Measurements from ENCODE around the gene SUV39H1. TPM values are rescaled to one million over a fixed set of nuclear protein-coding genes. Genes with fewer than 3 reads are reported as not detected.

SUV39H1 gene
- total and polyA plus RNA-seq, 9 of the 15 experiments (the other 6 are each of a cell fraction or from before 2014, with no cell fraction given) = 4.7 to 34.7 (median 17.9) TPM

DNA sequence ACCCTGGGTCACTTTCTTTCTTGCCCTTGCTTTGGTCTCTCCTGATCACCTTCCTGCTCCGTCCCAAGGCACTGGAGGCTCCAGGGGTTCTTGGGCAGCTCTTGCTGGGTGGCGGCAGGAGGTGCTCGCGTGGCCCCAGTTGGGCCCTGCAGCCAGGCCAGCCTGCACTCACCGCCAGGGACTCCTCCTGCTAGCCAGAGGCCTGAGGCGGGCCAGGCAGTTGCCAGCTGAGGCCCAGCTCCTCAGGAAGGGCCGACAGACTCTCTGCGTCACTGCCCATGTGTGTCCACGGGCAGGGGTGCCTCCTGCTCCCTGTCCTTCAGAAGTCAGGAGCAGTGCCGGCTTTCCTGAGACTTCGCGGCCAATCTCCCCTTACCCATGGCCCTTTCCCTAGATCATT is 9.3 kb downstream of the SUV39H1 start:
- POLR2A ChIA-PET = interaction anchor here (0.7 to 1.5 kb wide), 2 partner anchors 10 to 403 kb away, joined by 3 read pairs; partner anchors contain the start of gene SUV39H1
- TF ChIP-seq GABPB1 (CRISPR knock-in tag; IDR thresholded peaks at IDR 0.05) (no peak), ZNF197 (CRISPR knock-in tag; IDR thresholded peaks at IDR 0.05; ENCODE audit: low read depth) (no peak), RBM22 (IDR thresholded peaks at IDR 0.05; ENCODE audit: low read depth, low read length, poor library complexity, severe bottlenecking) (peak; percentile 41), ETV1 (tag; conservative IDR thresholded peaks at IDR 0.05; ENCODE audit: low read depth) (no peak), XRCC3 (IDR thresholded peaks at IDR 0.05) (no peak), POLR2G (IDR thresholded peaks at IDR 0.05; ENCODE audit: low read depth, low read length) (peak; percentile 36), ELF1 (tag; IDR thresholded peaks at IDR 0.05) (no peak), SRSF3 (IDR thresholded peaks at IDR 0.05; ENCODE audit: insufficient read depth, low read length) (no peak), IRF2 (CRISPR knock-in tag; IDR thresholded peaks at IDR 0.05) (no peak), FOXK2 (conservative IDR thresholded peaks at IDR 0.05 in 1 of 2, IDR thresholded peaks at IDR 0.05 in 1 of 2; ENCODE audit: low read depth in 2 of 2) (no peak), NELFE (IDR thresholded peaks at IDR 0.05; ENCODE audit: insufficient read depth, insufficient read length) (no peak), CHD1 (IDR thresholded peaks at IDR 0.05; ENCODE audit: low read length) (no peak)
- TF ChIP-seq, protein P1, sequence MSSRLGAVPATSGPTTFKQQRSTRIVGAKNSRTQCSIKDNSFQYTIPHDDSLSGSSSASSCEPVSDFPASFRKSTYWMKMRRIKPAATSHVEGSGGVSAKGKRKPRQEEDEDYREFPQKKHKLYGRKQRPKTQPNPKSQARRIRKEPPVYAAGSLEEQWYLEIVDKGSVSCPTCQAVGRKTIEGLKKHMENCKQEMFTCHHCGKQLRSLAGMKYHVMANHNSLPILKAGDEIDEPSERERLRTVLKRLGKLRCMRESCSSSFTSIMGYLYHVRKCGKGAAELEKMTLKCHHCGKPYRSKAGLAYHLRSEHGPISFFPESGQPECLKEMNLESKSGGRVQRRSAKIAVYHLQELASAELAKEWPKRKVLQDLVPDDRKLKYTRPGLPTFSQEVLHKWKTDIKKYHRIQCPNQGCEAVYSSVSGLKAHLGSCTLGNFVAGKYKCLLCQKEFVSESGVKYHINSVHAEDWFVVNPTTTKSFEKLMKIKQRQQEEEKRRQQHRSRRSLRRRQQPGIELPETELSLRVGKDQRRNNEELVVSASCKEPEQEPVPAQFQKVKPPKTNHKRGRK (tag; IDR thresholded peaks at IDR 0.05) = no peak
- TF ChIP-seq, protein P2, sequence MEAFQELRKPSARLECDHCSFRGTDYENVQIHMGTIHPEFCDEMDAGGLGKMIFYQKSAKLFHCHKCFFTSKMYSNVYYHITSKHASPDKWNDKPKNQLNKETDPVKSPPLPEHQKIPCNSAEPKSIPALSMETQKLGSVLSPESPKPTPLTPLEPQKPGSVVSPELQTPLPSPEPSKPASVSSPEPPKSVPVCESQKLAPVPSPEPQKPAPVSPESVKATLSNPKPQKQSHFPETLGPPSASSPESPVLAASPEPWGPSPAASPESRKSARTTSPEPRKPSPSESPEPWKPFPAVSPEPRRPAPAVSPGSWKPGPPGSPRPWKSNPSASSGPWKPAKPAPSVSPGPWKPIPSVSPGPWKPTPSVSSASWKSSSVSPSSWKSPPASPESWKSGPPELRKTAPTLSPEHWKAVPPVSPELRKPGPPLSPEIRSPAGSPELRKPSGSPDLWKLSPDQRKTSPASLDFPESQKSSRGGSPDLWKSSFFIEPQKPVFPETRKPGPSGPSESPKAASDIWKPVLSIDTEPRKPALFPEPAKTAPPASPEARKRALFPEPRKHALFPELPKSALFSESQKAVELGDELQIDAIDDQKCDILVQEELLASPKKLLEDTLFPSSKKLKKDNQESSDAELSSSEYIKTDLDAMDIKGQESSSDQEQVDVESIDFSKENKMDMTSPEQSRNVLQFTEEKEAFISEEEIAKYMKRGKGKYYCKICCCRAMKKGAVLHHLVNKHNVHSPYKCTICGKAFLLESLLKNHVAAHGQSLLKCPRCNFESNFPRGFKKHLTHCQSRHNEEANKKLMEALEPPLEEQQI (IDR thresholded peaks at IDR 0.05) = no peak
- TF ChIP-seq, protein P3, sequence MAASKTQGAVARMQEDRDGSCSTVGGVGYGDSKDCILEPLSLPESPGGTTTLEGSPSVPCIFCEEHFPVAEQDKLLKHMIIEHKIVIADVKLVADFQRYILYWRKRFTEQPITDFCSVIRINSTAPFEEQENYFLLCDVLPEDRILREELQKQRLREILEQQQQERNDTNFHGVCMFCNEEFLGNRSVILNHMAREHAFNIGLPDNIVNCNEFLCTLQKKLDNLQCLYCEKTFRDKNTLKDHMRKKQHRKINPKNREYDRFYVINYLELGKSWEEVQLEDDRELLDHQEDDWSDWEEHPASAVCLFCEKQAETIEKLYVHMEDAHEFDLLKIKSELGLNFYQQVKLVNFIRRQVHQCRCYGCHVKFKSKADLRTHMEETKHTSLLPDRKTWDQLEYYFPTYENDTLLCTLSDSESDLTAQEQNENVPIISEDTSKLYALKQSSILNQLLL (CRISPR knock-in tag; IDR thresholded peaks at IDR 0.05; ENCODE audit: borderline replicate concordance) = no peak
- TF ChIP-seq, protein P4, sequence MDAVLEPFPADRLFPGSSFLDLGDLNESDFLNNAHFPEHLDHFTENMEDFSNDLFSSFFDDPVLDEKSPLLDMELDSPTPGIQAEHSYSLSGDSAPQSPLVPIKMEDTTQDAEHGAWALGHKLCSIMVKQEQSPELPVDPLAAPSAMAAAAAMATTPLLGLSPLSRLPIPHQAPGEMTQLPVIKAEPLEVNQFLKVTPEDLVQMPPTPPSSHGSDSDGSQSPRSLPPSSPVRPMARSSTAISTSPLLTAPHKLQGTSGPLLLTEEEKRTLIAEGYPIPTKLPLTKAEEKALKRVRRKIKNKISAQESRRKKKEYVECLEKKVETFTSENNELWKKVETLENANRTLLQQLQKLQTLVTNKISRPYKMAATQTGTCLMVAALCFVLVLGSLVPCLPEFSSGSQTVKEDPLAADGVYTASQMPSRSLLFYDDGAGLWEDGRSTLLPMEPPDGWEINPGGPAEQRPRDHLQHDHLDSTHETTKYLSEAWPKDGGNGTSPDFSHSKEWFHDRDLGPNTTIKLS (IDR thresholded peaks at IDR 0.05; ENCODE audit: borderline replicate concordance, low read depth) = no peak

More for the DNA sequence above, 9.3 kb downstream of the SUV39H1 start:
- Histone ChIP-seq H2AFZ (ENCODE audit: low read depth, low read length) (no peak overlapping the region), H3K36me3 (ENCODE audit: control insufficient read depth, insufficient read depth, low read length) (peaks cover 88% of the 10 kb centered on the region), H3K79me2 (ENCODE audit: control insufficient read depth, insufficient read depth, low read length) (peaks cover 42% of the 10 kb centered on the region), H3K9ac (ENCODE audit: insufficient read depth in 1 of 2, low read depth in 2 of 2, low read length in 2 of 2) (peak overlapping the region in 1 of 2 experiments; percentile 68; a peak in 1 of 4 replicates), H3K4me3 (no peak overlapping the region), H3K9me3 (replicated peaks; ENCODE audit: control insufficient read depth, insufficient read depth, low read depth, low read length) (no peaks in the 10 kb centered on the region), H4K20me1 (replicated peaks; ENCODE audit: control insufficient read depth, insufficient read depth, low read length) (peaks cover 15% of the 10 kb centered on the region), H3K27me3 (ENCODE audit: control insufficient read depth in 2 of 2, insufficient read depth in 2 of 2, low read length in 2 of 2) (no peaks in the 10 kb centered on the region), H3K4me2 (ENCODE audit: insufficient read depth, low read length) (no peak overlapping the region), H3K4me1 (replicated peaks in 1 of 2; ENCODE audit: control insufficient read depth in 2 of 2, insufficient read depth in 2 of 2, low read length in 2 of 2) (peaks cover 20 to 26% of the 10 kb centered on the region in 2 experiments), H3K27ac (ENCODE audit: extremely low read depth, low read depth, low read length) (no peak overlapping the region), H3K9me1 (ENCODE audit: control insufficient read depth, insufficient read depth, low read length) (no peaks in the 10 kb centered on the region)
- CTCF ChIA-PET (ENCODE audit: low intra/inter-chr PET ratio) = no interaction called here
- WGBS (ENCODE audit: insufficient coverage, low coverage, missing lambda C conversion rate) = 98% methylated on average over 6 of the region's 12 CpGs
- ATAC-seq (no peak), DNase-seq (ENCODE audit: extremely low read depth in 1 of 4, low spot score in 3 of 4) (no peak), FAIRE-seq (no peak)
- intact Hi-C loops (cut with micrococcal nuclease) = no loop called here
- in situ Hi-C loops (cut with MboI) = no loop called here
- BruUV-seq (replicated peaks) = no TSS peak

Data from K562 (cell line).